K562 (cell line): Measurements from ENCODE around the gene RAB3GAP1.

Source experiments
- HDAC8 ChIP-seq: fragments of 450-650 bp; IDR thresholded peaks from 2 replicates; pipeline ENCODE4 v1.6.1; 2016; ENCODE audit warnings: mild to moderate bottlenecking, missing genetic modification characterization, moderate library complexity, missing compliant biosample characterization
- PHF20 ChIP-seq: fragments of 450-650 bp; IDR thresholded peaks from 2 replicates; pipeline ENCODE4 v1.6.1; 2018; ENCODE audit not compliant: partially characterized antibody
- PURB ChIP-seq: sonication (generic); formaldehyde crosslinking; IDR thresholded peaks from 2 replicates; pipeline ENCODE4 v1.9.0; 2021; ENCODE audit warnings: low read depth, mild to moderate bottlenecking, missing genetic modification reagents
- YY1 ChIP-seq, 3 experiments: IDR thresholded peaks; 2 replicates each; pipeline ENCODE4 v1.6.1; 2011; ENCODE audit warnings: low read length in 2 of 3, mild to moderate bottlenecking in 2 of 3, moderate library complexity in 2 of 3, borderline replicate concordance in 1 of 3, control low read depth in 1 of 3, low read depth in 1 of 3; ENCODE audit not compliant: insufficient read depth in 3 of 3, insufficient replicate concordance in 2 of 3, control insufficient read depth in 1 of 3, insufficient read length in 1 of 3; ENCODE audit errors: extremely low read depth in 1 of 3
- ZC3H11A ChIP-seq: IDR thresholded peaks from 2 replicates; pipeline ENCODE4 v1.6.1; 2012; ENCODE audit warnings: low read depth, low read length, improper control_type of control experiment
- ZKSCAN8 ChIP-seq: fragments of 200-800 bp; sonication (Bioruptor generic); IDR thresholded peaks from 2 replicates; pipeline ENCODE4 v1.6.1; 2016; ENCODE audit warnings: missing genetic modification characterization, missing compliant biosample characterization
- ZNF57 ChIP-seq: fragments of 450-650 bp; formaldehyde crosslinking; IDR thresholded peaks from 2 replicates; pipeline ENCODE4 v1.4.0; 2020; ENCODE audit warnings: mild to moderate bottlenecking, moderate library complexity
- TF ChIP-seq, protein P1 (sequence below): fragments of 450-650 bp; IDR thresholded peaks from 2 replicates; pipeline ENCODE4 v1.6.1; 2017; ENCODE audit warnings: antibody characterized with exemption, mild to moderate bottlenecking
- TF ChIP-seq, protein P2 (sequence below): fragments of 250-450 bp; sonication (Bioruptor Pico); IDR thresholded peaks from 2 replicates; pipeline ENCODE4 v1.8.0; 2021; ENCODE audit warnings: moderate library complexity, mild to moderate bottlenecking, inconsistent platforms

DNA sequence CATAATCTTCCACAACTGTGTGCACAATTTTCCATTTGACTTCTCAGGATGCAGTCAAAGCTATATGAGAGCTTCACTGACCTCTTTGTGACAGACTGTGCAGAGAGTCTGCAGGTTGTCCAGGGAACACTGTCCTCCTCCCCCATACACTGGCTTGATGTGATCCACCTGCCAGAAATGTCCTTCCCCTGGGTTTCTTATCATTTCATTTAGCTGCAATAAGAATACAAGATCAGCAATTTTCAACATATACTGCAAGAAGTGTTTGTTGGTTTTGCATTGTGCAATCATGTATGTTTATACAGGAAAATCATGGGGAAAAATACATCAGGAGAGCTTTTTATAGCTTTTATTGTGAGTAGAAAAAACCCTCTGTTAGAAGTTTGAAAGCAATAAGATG is 150.7 kb downstream of the RAB3GAP1 start:
- TF ChIP-seq PHF20 (no peak), ZC3H11A (no peak), ZKSCAN8 (CRISPR knock-in tag) (no peak), ZNF57 (no peak), HDAC8 (tag) (no peak), PURB (CRISPR knock-in tag) (no peak), YY1 (IDR thresholded peaks at IDR 0.05; ENCODE audit: borderline replicate concordance in 1 of 3, control insufficient read depth in 1 of 3, extremely low read depth in 1 of 3, insufficient read depth in 3 of 3, insufficient read length in 1 of 3, insufficient replicate concordance in 2 of 3, low read depth in 1 of 3, low read length in 2 of 3) (no peak)
- TF ChIP-seq, protein P1, sequence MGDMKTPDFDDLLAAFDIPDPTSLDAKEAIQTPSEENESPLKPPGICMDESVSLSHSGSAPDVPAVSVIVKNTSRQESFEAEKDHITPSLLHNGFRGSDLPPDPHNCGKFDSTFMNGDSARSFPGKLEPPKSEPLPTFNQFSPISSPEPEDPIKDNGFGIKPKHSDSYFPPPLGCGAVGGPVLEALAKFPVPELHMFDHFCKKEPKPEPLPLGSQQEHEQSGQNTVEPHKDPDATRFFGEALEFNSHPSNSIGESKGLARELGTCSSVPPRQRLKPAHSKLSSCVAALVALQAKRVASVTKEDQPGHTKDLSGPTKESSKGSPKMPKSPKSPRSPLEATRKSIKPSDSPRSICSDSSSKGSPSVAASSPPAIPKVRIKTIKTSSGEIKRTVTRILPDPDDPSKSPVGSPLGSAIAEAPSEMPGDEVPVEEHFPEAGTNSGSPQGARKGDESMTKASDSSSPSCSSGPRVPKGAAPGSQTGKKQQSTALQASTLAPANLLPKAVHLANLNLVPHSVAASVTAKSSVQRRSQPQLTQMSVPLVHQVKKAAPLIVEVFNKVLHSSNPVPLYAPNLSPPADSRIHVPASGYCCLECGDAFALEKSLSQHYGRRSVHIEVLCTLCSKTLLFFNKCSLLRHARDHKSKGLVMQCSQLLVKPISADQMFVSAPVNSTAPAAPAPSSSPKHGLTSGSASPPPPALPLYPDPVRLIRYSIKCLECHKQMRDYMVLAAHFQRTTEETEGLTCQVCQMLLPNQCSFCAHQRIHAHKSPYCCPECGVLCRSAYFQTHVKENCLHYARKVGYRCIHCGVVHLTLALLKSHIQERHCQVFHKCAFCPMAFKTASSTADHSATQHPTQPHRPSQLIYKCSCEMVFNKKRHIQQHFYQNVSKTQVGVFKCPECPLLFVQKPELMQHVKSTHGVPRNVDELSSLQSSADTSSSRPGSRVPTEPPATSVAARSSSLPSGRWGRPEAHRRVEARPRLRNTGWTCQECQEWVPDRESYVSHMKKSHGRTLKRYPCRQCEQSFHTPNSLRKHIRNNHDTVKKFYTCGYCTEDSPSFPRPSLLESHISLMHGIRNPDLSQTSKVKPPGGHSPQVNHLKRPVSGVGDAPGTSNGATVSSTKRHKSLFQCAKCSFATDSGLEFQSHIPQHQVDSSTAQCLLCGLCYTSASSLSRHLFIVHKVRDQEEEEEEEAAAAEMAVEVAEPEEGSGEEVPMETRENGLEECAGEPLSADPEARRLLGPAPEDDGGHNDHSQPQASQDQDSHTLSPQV: no peak
- TF ChIP-seq, protein P2, sequence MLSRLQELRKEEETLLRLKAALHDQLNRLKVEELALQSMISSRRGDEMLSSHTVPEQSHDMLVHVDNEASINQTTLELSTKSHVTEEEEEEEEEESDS: no peak
